ENCODE results near the gene PGA5.
"Not testable (repeated sequence)": the region's sequence is repeated elsewhere in the genome, so short reads cannot be mapped to it uniquely, and the experiment has no call there.

The PGA5 gene

DNA sequence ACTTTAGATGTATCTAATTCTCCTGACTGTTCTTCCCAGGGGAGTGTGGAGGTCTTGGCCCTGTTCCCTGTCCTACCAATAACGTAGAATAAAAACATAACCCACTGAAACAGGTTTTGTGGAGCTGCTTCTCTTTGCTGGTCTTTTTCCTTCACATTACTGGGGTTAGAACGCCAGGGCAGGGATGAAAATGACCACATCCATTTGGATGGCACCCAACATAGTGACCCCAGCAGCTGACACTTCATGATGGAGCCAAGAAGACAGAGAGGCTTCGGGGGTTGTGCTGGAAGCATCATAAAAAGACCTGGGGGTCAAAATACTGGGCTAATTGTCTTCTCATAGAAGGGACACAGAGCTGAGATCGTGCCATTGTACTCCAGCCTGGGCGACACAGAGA is 9.4 kb upstream of the PGA5 start:
- H3K9ac ChIP-seq (ENCODE audit: low read depth, low read length); H3K36me3 ChIP-seq (ENCODE audit: control insufficient read depth, insufficient read depth, low read length); H3K4me1 ChIP-seq (ENCODE audit: control insufficient read depth, insufficient read depth, low read length); H3K9me3 ChIP-seq (ENCODE audit: control insufficient read depth, insufficient read depth, low read length); H3K4me3 ChIP-seq (ENCODE audit: low read depth, low read length); H3K27me3 ChIP-seq (ENCODE audit: control insufficient read depth, insufficient read depth, low read length): not testable (repeated sequence)

DNA sequence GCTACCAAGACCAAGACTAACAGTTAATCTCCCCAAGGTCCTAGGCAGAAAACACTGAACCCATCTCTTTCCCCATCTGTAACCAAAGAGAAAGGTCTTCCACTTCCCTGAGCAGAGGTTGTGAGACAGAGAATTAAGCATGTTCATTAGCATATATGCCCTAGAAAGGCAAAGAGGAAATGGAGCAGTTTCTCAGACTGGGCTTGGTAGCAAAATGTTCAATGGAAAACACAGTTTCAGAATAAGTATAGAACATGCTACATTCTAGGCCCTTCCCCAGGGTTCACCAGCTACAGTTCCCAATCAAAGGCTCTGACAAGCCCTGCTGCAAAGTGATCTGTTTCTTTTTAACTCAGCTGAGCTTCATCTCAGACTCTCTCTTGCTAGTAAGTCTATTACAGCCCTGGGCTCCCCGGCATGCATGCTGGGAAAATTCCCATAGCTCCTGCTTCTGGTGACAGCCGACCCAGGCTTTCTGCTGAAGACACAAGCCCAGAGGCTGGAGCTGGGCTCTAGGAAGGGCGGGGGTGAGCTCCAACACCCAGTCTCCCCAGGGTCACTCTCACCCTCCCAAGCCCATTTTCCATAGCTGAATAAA is 8.3 kb upstream of the PGA5 start:
- H3K9ac ChIP-seq (ENCODE audit: low read depth, low read length); H3K9me3 ChIP-seq (ENCODE audit: control insufficient read depth, insufficient read depth, low read length); H3K4me3 ChIP-seq (ENCODE audit: low read depth, low read length); H3K4me1 ChIP-seq (ENCODE audit: control insufficient read depth, insufficient read depth, low read length); H3K36me3 ChIP-seq (ENCODE audit: control insufficient read depth, insufficient read depth, low read length); H3K27me3 ChIP-seq (ENCODE audit: control insufficient read depth, insufficient read depth, low read length): not testable (repeated sequence)

- H3K36me3 ChIP-seq (ENCODE audit: control insufficient read depth, insufficient read depth, low read length); H3K27me3 ChIP-seq (ENCODE audit: control insufficient read depth, insufficient read depth, low read length); H3K4me1 ChIP-seq (ENCODE audit: control insufficient read depth, insufficient read depth, low read length); H3K4me3 ChIP-seq (ENCODE audit: low read depth, low read length); H3K9ac ChIP-seq (ENCODE audit: low read depth, low read length); H3K9me3 ChIP-seq (ENCODE audit: control insufficient read depth, insufficient read depth, low read length): not testable (repeated sequence)
These were observed 3.8 kb upstream of the PGA5 start for GRCh38 chr11:61237130-61237529.

- not testable (repeated sequence) for H3K4me1 ChIP-seq (ENCODE audit: control insufficient read depth, insufficient read depth, low read length); H3K27me3 ChIP-seq (ENCODE audit: control insufficient read depth, insufficient read depth, low read length); H3K9ac ChIP-seq (ENCODE audit: low read depth, low read length); H3K9me3 ChIP-seq (ENCODE audit: control insufficient read depth, insufficient read depth, low read length); H3K4me3 ChIP-seq (ENCODE audit: low read depth, low read length); H3K36me3 ChIP-seq (ENCODE audit: control insufficient read depth, insufficient read depth, low read length)
These were observed 687 bp upstream of the PGA5 start for GRCh38 chr11:61240288-61240687.

- H3K9me3 ChIP-seq (ENCODE audit: control insufficient read depth, insufficient read depth, low read length); H3K4me1 ChIP-seq (ENCODE audit: control insufficient read depth, insufficient read depth, low read length); H3K27me3 ChIP-seq (ENCODE audit: control insufficient read depth, insufficient read depth, low read length); H3K9ac ChIP-seq (ENCODE audit: low read depth, low read length); H3K4me3 ChIP-seq (ENCODE audit: low read depth, low read length); H3K36me3 ChIP-seq (ENCODE audit: control insufficient read depth, insufficient read depth, low read length): not testable (repeated sequence)
These were observed 551 bp downstream of the PGA5 start for GRCh38 chr11:61241526-61241925.

DNA sequence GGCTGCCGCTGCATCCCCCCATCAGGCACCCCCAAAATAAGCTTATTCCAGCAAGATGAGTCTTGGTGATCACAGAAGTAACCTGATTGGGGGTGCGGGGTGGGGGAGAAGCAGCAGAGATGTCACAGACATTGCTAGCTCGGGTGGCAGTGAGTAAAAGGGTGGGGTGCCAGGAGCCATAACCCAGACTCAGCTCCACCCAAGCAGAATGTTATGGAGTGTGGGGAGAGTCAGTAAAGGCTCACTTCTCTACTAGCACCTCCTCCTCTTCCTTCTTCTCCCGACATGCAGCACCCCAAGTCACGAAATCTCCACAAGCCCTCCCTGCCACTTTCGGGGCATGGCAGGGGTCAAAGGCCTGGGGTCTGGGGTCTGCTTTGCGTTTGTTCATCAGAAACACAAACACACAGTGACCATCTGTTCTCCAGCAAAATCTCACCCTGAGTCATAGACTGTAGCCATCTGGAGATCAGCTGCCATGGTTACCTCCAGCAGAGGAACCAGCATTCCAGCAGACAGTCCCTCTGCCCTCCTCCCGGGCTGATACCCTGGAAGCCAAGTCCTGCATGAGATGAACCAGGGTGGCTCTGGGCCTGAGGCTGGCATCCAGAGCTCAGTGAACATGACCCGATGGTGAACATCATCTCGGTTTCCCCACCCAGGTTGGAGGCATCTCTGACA is 4.4 kb downstream of the PGA5 start:
- H3K9ac ChIP-seq (ENCODE audit: low read depth, low read length); H3K4me3 ChIP-seq (ENCODE audit: low read depth, low read length); H3K36me3 ChIP-seq (ENCODE audit: control insufficient read depth, insufficient read depth, low read length); H3K27me3 ChIP-seq (ENCODE audit: control insufficient read depth, insufficient read depth, low read length); H3K4me1 ChIP-seq (ENCODE audit: control insufficient read depth, insufficient read depth, low read length); H3K9me3 ChIP-seq (ENCODE audit: control insufficient read depth, insufficient read depth, low read length): not testable (repeated sequence)

- H3K4me3 ChIP-seq (ENCODE audit: low read depth, low read length); H3K9me3 ChIP-seq (ENCODE audit: control insufficient read depth, insufficient read depth, low read length); H3K9ac ChIP-seq (ENCODE audit: low read depth, low read length); H3K4me1 ChIP-seq (ENCODE audit: control insufficient read depth, insufficient read depth, low read length); H3K27me3 ChIP-seq (ENCODE audit: control insufficient read depth, insufficient read depth, low read length); H3K36me3 ChIP-seq (ENCODE audit: control insufficient read depth, insufficient read depth, low read length): not testable (repeated sequence)
These were observed 7.1 kb downstream of the PGA5 start for GRCh38 chr11:61248071-61248470.

DNA sequence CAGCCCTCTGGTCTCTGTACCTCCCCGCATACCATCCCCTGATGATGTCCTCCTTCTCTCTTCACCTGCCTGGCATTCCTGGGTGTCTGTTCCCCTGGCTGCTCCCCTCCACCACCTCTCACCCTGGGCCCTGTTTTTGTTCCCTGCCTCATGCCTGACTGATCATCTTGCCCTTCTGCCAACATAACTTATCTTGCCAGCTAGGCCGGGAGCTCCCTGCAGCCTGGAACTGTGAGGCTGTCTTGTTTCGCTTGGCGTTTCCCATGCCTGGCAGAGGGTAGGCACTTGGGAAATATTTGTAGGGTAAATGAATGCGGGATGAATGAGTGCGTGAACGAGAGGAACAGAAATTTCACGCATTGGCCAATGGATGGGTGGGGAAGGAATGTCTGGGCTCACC is 8.2 kb downstream of the PGA5 start:
- not testable (repeated sequence) for H3K36me3 ChIP-seq (ENCODE audit: control insufficient read depth, insufficient read depth, low read length); H3K4me1 ChIP-seq (ENCODE audit: control insufficient read depth, insufficient read depth, low read length); H3K9ac ChIP-seq (ENCODE audit: low read depth, low read length); H3K9me3 ChIP-seq (ENCODE audit: control insufficient read depth, insufficient read depth, low read length); H3K4me3 ChIP-seq (ENCODE audit: low read depth, low read length); H3K27me3 ChIP-seq (ENCODE audit: control insufficient read depth, insufficient read depth, low read length)

- not testable (repeated sequence) for H3K27me3 ChIP-seq (ENCODE audit: control insufficient read depth, insufficient read depth, low read length); H3K9me3 ChIP-seq (ENCODE audit: control insufficient read depth, insufficient read depth, low read length); H3K4me1 ChIP-seq (ENCODE audit: control insufficient read depth, insufficient read depth, low read length); H3K9ac ChIP-seq (ENCODE audit: low read depth, low read length); H3K36me3 ChIP-seq (ENCODE audit: control insufficient read depth, insufficient read depth, low read length); H3K4me3 ChIP-seq (ENCODE audit: low read depth, low read length)
These were observed 10.1 kb downstream of the PGA5 start for GRCh38 chr11:61250796-61251765.

DNA sequence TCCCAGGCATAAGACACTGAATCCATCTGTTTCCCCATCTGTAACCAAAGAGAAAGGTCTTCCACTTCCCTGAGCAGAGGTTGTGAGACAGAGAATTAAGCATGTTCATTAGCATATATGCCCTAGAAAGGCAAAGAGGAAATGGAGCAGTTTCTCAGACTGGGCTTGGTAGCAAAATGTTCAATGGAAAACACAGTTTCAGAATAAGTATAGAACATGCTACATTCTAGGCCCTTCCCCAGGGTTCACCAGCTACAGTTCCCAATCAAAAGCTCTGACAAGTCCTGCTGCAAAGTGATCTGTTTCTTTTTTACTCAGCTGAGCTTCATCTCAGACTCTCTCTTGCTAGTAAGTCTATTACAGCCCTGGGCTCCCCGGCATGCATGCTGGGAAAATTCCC is 11.4 kb downstream of the PGA5 start:
- H3K4me3 ChIP-seq (ENCODE audit: low read depth, low read length); H3K4me1 ChIP-seq (ENCODE audit: control insufficient read depth, insufficient read depth, low read length); H3K27me3 ChIP-seq (ENCODE audit: control insufficient read depth, insufficient read depth, low read length); H3K9me3 ChIP-seq (ENCODE audit: control insufficient read depth, insufficient read depth, low read length); H3K36me3 ChIP-seq (ENCODE audit: control insufficient read depth, insufficient read depth, low read length); H3K9ac ChIP-seq (ENCODE audit: low read depth, low read length): not testable (repeated sequence)

DNA sequence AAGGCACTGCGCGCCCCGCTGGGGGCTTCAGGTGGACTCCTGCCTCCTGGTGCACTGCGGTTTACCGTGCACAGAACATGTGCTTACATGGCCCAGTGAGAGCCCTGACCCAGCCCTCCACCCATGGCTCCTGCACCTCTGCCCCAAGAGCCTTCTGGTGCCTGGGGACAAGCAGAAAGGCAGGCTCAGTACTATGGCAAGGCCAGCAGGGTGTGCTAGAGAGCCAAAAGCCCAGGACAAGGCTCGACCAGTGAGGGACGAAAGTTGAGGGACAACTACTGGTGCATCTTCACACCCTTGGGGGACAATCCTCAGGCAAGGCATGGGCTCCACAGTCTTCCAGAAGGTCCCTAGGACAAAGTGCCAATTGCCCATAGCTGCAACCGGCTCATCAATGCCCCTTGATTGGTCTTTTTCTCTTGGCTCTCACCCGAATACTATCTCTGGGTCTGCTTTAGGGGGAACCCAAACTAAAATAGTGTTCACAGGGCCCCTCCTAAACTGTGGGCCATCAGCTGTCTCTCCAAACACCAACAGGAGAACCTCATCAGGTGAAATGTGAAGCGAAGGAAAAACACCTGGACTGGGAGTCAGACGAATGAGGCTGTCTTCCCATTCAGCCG is 13.5 kb downstream of the PGA5 start:
- peaks cover 6% of the 10 kb centered on the region for H3K36me3 ChIP-seq (ENCODE audit: control insufficient read depth, insufficient read depth, low read length)
- H3K4me3 ChIP-seq (ENCODE audit: low read depth, low read length) = no peak overlapping the region
- H3K27me3 ChIP-seq (ENCODE audit: control insufficient read depth, insufficient read depth, low read length) = no peaks in the 10 kb centered on the region
- H3K4me1 ChIP-seq (ENCODE audit: control insufficient read depth, insufficient read depth, low read length) = no peaks in the 10 kb centered on the region
- no peaks in the 10 kb centered on the region for H3K9me3 ChIP-seq (ENCODE audit: control insufficient read depth, insufficient read depth, low read length)
- H3K9ac ChIP-seq (ENCODE audit: low read depth, low read length) = no peak overlapping the region

All from iPS-15b (cell line).